Spinal cord (tissue), 10 donors: ENCODE data around the gene BBS9. TPM values are rescaled to one million over a fixed set of nuclear protein-coding genes. Genes with fewer than 3 reads are reported as not detected.

ENCODE experiments used
- DNase-seq, 6 donors: peaks; one replicate each; pipeline versions ENCODE4 v3.0.0 to v3.0.0-alpha.2; 2013 to 2015; ENCODE audit warnings: low spot score in 6 of 6, low read depth in 4 of 6
- H3K27ac ChIP-seq: one replicate; pipeline ENCODE4 v1.5.1; 2013; ENCODE audit warnings: low read depth, low read length, control low read depth
- H3K27me3 ChIP-seq: one replicate; pipeline ENCODE4 v1.6.1; 2013; ENCODE audit warnings: low read length; ENCODE audit not compliant: control insufficient read depth, insufficient read depth
- H3K36me3 ChIP-seq: one replicate; pipeline ENCODE4 v1.6.1; 2013; ENCODE audit warnings: low read length; ENCODE audit not compliant: control insufficient read depth, insufficient read depth
- H3K4me1 ChIP-seq: one replicate; pipeline ENCODE4 v1.6.1; 2013; ENCODE audit warnings: low read length; ENCODE audit not compliant: control insufficient read depth, insufficient read depth
- H3K4me3 ChIP-seq: one replicate; pipeline ENCODE4 v1.5.1; 2013; ENCODE audit warnings: low read depth, low read length, control low read depth
- H3K9me3 ChIP-seq: one replicate; pipeline ENCODE4 v1.6.1; 2013; ENCODE audit warnings: low read length; ENCODE audit not compliant: control insufficient read depth, insufficient read depth
- WGBS: methylation state at CpG from one replicate; pipeline ENCODE4 v1.1.5; 2013; ENCODE audit warnings: missing lambda C conversion rate; ENCODE audit not compliant: insufficient coverage; 5-methylcytosine and 5-hydroxymethylcytosine counted together
- polyA plus RNA-seq, 2 donors: library from polyadenylated mRNA; unstranded; fragments of 120-200 nt; gene quantifications; one replicate each; pipeline ENCODE4 v1.2.1, GENCODE V29; 2013; ENCODE audit not compliant: insufficient read length in 2 of 2
- total RNA-seq, 2 donors: library from RNA; depleted of rRNA in 1 of 2; stranded (reverse); fragments of 120-200 nt in 1 of 2; fragments of >200 nt in 1 of 2; gene quantifications; one replicate each; pipeline versions ENCODE4 v1.2.3 to v1.2.4, GENCODE V29; 2013 to 2014
- donor health status: healthy.

BBS9 gene
- total and polyA plus RNA-seq, 4 donors, result 19.3 to 67.8 (median 28.9) TPM

DNA sequence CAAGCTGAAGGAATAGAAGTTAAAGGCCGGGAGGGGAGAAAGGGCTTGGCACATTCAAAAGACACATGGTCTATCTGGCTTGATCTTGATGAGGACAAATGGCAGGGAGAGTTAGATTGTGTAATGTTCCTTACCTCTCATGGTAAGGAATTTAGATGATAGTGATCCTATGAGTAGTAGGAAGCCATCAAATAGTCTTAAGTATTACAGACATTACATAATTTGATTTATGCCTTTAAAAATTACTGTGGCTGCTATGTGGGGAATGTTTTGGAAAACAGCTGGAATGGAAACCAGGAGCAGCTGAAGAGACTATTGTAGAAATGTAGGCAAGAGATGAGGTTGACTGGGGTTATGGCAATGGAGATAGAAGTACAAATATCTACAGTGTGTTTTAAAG lies 424.7 kb downstream of the BBS9 start:
- no peak overlapping the region for H3K27ac ChIP-seq
- H3K4me3 ChIP-seq, result no peak overlapping the region
- no peak for DNase-seq
- H3K36me3 ChIP-seq, result no peaks in the 10 kb centered on the region
- no peaks in the 10 kb centered on the region for H3K4me1 ChIP-seq
- no peaks in the 10 kb centered on the region for H3K27me3 ChIP-seq
- WGBS, result 100% methylated on average over 1 of the region's 1 CpG
- H3K9me3 ChIP-seq, result no peaks in the 10 kb centered on the region

DNA sequence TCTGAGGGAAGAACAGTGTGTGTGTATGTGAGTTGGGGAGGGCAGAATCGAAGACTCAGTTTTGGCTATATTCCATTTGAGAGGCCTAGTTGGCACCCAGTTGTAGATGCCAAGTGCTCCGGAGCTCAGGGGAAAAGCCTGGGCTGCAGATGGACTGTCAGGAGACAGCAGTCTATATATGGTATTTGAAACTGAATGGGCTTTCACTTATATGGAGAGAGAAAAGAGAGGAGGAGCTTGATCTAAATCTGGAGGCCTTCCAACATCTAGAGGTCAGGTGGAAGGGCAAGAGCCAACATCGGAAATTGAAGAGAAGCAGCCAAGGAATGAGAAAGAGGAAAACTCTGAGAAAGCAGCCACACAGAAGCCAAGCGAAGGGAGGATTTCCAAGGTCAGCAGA lies 425.2 kb downstream of the BBS9 start:
- Histone ChIP-seq H3K27me3 (no peaks in the 10 kb centered on the region), H3K4me1 (no peaks in the 10 kb centered on the region), H3K36me3 (no peaks in the 10 kb centered on the region), H3K9me3 (no peaks in the 10 kb centered on the region), H3K27ac (no peak overlapping the region), H3K4me3 (no peak overlapping the region)
- DNase-seq, result no peak
- WGBS, result 87% methylated on average over 3 of the region's 4 CpGs

GRCh38 chr7:33556472-33556871 lies 427.1 kb downstream of the BBS9 start:
- Histone ChIP-seq H3K9me3 (no peaks in the 10 kb centered on the region), H3K27ac (no peak overlapping the region), H3K4me1 (no peaks in the 10 kb centered on the region), H3K36me3 (no peaks in the 10 kb centered on the region), H3K27me3 (no peaks in the 10 kb centered on the region), H3K4me3 (no peak overlapping the region)
- DNase-seq, result no peak

GRCh38 chr7:33558549-33559323 lies 429.4 kb downstream of the BBS9 start:
- H3K9me3 ChIP-seq, result no peaks in the 10 kb centered on the region
- H3K27ac ChIP-seq, result no peak overlapping the region
- DNase-seq, result peak in 2 of 6 donors; percentile 17 to 80
- no peaks in the 10 kb centered on the region for H3K4me1 ChIP-seq
- no peak overlapping the region for H3K4me3 ChIP-seq
- no peaks in the 10 kb centered on the region for H3K36me3 ChIP-seq
- WGBS, result 77% methylated on average over 3 of the region's 6 CpGs
- H3K27me3 ChIP-seq, result no peaks in the 10 kb centered on the region

- Histone ChIP-seq H3K27me3 (no peaks in the 10 kb centered on the region), H3K27ac (no peak overlapping the region), H3K4me3 (no peak overlapping the region), H3K9me3 (no peaks in the 10 kb centered on the region), H3K4me1 (no peaks in the 10 kb centered on the region), H3K36me3 (no peaks in the 10 kb centered on the region)
- 79% methylated on average over 5 of the region's 6 CpGs for WGBS
- DNase-seq, result no peak
Observed at GRCh38 chr7:33559324-33559710, 430.0 kb downstream of the BBS9 start.

GRCh38 chr7:33562996-33563395 lies 433.6 kb downstream of the BBS9 start:
- Histone ChIP-seq H3K9me3 (no peaks in the 10 kb centered on the region), H3K4me3 (no peak overlapping the region), H3K36me3 (no peaks in the 10 kb centered on the region), H3K27me3 (no peaks in the 10 kb centered on the region), H3K27ac (no peak overlapping the region), H3K4me1 (no peaks in the 10 kb centered on the region)
- no peak for DNase-seq

- 90% methylated on average over 6 of the region's 7 CpGs for WGBS
- no peaks in the 10 kb centered on the region for H3K9me3 ChIP-seq
- peak in 1 of 6 donors; percentile 19 for DNase-seq
- H3K27me3 ChIP-seq, result no peaks in the 10 kb centered on the region
- H3K36me3 ChIP-seq, result no peaks in the 10 kb centered on the region
- no peaks in the 10 kb centered on the region for H3K4me1 ChIP-seq
- no peak overlapping the region for H3K4me3 ChIP-seq
- no peak overlapping the region for H3K27ac ChIP-seq
Observed at GRCh38 chr7:33563651-33564050, 434.3 kb downstream of the BBS9 start.

- no peaks in the 10 kb centered on the region for H3K27me3 ChIP-seq
- no peak overlapping the region for H3K4me3 ChIP-seq
- H3K36me3 ChIP-seq, result no peaks in the 10 kb centered on the region
- 100% methylated on average over 1 of the region's 1 CpG for WGBS
- no peaks in the 10 kb centered on the region for H3K9me3 ChIP-seq
- DNase-seq, result no peak
- H3K27ac ChIP-seq, result no peak overlapping the region
- no peaks in the 10 kb centered on the region for H3K4me1 ChIP-seq
Observed at GRCh38 chr7:33578166-33578565, 448.8 kb downstream of the BBS9 start.

GRCh38 chr7:33578881-33579672 lies 449.7 kb downstream of the BBS9 start:
- Histone ChIP-seq H3K27me3 (no peaks in the 10 kb centered on the region), H3K4me1 (no peaks in the 10 kb centered on the region), H3K36me3 (no peaks in the 10 kb centered on the region), H3K4me3 (no peak overlapping the region), H3K9me3 (no peaks in the 10 kb centered on the region), H3K27ac (no peak overlapping the region)
- peak in 1 of 6 donors; percentile 46 for DNase-seq
- 100% methylated on average over 5 of the region's 5 CpGs for WGBS

GRCh38 chr7:33579673-33579960 lies 450.3 kb downstream of the BBS9 start:
- Histone ChIP-seq H3K36me3 (no peaks in the 10 kb centered on the region), H3K4me1 (no peaks in the 10 kb centered on the region), H3K9me3 (no peaks in the 10 kb centered on the region), H3K27ac (no peak overlapping the region), H3K4me3 (no peak overlapping the region), H3K27me3 (no peaks in the 10 kb centered on the region)
- DNase-seq, result no peak
